HAP-1 (cell line): ENCODE measurements around the gene TRIM28.
A peak's percentile ranks its signal among the peaks of the same experiment; 100 is the strongest.

Source experiments
- DNase-seq, 2 experiments: peaks; one replicate each; pipeline ENCODE4 v3.0.0-alpha.2; 2016 to 2020; ENCODE audit warnings: low spot score in 2 of 2
- H3K27me3 ChIP-seq: fragments of 250-450 bp; sonication (Bioruptor Pico); 2 replicates; pipeline ENCODE4 v1.5.1; 2020; ENCODE audit warnings: low read depth, mild to moderate bottlenecking, moderate library complexity
- H3K36me3 ChIP-seq: fragments of 250-450 bp; sonication (Bioruptor Pico); replicated peaks from 2 replicates; pipeline ENCODE4 v1.5.1; 2020; ENCODE audit warnings: mild to moderate bottlenecking
- H3K4me1 ChIP-seq: fragments of 250-450 bp; sonication (Bioruptor Pico); 2 replicates; pipeline ENCODE4 v1.5.1; 2020; ENCODE audit warnings: mild to moderate bottlenecking
- H3K4me3 ChIP-seq: fragments of 250-450 bp; sonication (Bioruptor Pico); 2 replicates; pipeline ENCODE4 v1.5.1; 2020; ENCODE audit warnings: mild to moderate bottlenecking, moderate library complexity
- H3K9me3 ChIP-seq: fragments of 250-450 bp; sonication (Bioruptor Pico); 2 replicates; pipeline ENCODE4 v1.5.1; 2020; ENCODE audit warnings: mild to moderate bottlenecking, moderate library complexity
- in situ Hi-C: fragments of 300-500 bp; cut with MboI; formaldehyde crosslinking; loops from 3 replicates; pipeline ENCODE4 v1.14.3; 2020; ENCODE audit warnings: low sequenced_read_pairs, inconsistent platforms, mixed read lengths

Gene TRIM28

DNA sequence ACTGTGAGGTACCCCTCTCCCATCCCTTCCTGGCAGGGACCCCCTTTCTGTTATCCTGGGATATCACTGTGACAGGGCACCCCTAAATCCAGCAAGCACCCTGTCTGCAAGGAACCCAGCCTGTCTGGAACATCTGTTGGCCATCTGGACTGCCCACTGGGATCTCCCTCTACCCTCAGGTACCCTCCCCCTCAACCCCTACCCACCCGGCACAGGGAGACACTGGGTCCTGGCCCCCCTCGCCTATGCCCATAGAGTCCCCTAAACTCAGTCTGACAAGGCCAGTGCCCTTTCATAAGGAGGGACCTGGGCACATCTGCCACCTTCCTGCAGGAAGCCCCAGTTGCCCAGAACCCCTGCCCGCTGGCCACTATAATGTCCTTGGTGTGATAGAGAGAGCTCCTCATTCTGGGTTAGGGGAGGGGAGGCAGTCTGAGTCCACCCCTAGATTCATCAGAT, 29.3 kb upstream of the TRIM28 start:
- peaks cover 20% of the 10 kb centered on the region for H3K36me3 ChIP-seq
- H3K9me3 ChIP-seq: no peaks in the 10 kb centered on the region
- peaks cover 16% of the 10 kb centered on the region for H3K4me1 ChIP-seq
- in situ Hi-C loops: no loop called here
- no peak for DNase-seq
- peak overlapping the region; percentile 44 for H3K4me3 ChIP-seq
- H3K27me3 ChIP-seq: no peaks in the 10 kb centered on the region

DNA sequence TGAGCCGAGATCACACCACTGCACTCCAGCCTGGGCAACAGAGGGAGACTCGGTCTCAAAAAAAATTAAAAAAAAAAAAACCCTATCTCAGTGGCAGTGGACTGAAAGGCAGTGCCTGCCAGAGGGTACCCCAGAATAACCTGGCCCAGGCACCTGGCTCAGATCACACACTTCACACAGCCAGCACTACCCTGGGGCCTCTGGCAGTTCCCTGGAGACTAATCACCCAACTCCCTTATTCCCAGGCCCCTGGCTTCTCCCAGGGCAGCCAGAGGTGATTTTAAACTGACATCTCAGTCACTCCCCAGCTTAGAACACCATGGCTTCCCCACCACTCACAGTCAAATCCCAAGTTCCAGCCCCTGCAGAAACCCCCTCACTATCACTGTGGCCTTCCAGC, 28.6 kb upstream of the TRIM28 start:
- in situ Hi-C loops: no loop called here
- Histone ChIP-seq H3K36me3 (peaks cover 20% of the 10 kb centered on the region), H3K4me1 (peaks cover 16% of the 10 kb centered on the region), H3K27me3 (no peaks in the 10 kb centered on the region), H3K4me3 (no peak overlapping the region; the same call in 1 of the 2 replicates), H3K9me3 (no peaks in the 10 kb centered on the region)
- DNase-seq: no peak

DNA sequence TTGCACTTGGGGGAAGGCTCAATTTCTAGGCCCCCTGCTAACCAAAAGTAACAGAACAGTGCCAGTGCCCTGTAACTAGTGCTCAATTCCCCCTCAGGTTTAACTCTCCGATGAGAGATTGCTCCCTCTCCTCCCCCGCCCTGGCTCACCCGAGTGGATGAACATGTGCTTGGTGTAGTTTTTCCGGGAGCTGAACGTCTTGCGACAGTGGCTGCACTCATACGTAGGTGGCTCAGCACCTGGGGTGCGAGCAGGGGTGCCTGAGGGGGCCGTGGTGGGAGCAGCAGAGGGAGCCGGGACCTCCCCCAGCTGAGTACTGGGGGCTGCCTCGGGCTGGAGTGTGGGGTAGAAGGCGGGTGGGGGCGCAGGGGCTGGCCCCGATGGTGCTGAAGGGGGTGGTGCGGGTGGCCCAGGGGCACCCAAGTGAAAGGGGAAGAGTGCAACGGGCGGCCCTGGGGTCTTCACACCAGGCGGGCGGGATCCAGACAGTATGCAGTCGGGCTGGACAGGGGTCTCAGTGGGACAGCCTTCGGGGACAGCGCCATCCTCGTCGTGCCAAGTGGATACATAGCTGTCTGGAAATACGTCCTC, 27.5 kb upstream of the TRIM28 start:
- no peaks in the 10 kb centered on the region for H3K27me3 ChIP-seq
- in situ Hi-C loops: no loop called here
- peaks cover 20% of the 10 kb centered on the region for H3K4me1 ChIP-seq
- no peak overlapping the region for H3K4me3 ChIP-seq
- DNase-seq: no peak
- H3K9me3 ChIP-seq: no peaks in the 10 kb centered on the region
- H3K36me3 ChIP-seq: peaks cover 20% of the 10 kb centered on the region

DNA sequence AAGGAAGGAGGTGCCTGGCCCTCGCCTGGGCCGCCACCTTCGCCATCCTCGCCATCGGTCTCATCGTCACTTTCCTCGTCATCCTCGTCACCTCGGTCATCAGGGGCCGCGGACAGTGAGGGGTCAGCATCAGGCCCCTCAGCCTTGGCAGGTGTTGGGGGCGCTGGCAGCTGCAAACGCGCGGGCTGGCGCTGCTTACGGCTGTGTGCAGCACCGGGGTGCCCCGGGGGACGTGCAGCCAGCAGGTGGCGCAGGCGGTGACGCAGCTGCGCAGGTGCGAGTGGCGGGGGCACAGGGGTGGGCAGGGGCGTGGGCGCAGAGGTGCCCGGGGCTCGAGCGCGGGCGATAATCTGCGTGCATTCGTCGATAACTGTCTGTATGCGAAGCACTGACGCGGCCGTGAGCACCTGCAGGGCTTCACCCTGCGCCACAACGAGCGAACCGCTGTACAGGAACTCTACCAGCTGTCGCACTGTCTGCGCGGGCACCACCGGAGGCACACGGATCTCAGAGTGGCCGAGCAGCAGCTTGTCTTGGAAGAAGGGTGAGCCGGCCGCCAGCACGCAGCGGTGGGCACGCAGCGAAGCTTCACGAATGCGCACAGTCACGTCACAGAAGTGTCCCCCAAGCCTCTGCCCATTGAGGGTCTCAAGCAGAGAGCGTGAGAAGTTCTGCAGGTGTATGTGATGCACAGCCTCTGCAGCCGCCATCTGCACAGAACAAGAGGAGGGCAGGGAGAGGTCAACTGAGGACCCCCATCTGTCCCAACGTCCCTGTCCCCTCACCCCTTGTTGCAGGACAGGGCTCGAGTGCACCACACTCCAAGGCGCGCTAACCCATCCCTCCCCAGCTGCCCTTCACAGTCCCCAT, 26.7 kb upstream of the TRIM28 start:
- H3K36me3 ChIP-seq: peaks cover 20% of the 10 kb centered on the region
- no peak overlapping the region for H3K4me3 ChIP-seq
- in situ Hi-C loops: no loop called here

DNA sequence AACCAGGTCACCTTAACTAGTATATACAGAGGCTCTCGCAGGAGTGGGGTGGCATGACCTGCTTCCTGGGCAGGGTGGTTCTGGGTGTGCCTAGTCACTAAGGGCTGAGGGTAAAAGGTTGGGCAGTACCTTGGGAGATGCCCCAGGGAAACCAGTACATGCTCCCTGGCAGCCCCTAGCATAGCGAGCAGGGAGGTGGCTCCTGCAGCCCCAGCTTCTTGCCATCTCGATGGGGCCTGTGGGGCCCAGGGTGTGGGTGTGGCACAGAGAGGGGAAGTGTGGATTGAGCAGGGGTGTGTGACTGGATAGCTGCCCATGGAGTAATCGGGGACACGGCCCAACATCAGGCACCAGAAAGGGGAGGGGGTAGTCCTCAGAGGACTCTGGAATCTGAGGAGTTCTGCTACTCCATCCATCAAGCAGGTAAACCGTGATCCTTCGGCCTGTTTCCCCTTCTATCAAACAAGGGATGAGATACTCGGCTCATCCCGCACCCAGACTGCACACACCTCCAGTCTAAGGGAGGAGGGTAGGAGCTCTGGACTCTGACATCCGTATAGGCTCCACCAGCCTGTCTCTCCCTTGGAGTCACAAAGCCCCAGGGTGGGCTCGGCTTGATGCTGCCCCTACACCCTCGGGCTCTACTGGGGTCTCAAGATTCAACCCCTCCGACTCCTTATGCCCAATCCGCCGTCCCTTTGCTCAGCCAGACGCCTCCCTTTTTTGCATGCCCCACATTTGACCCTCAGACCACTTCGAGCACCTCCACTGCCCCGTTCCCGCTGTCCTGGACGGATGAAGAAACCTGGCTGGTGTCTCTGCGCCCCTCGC, 25.4 kb upstream of the TRIM28 start:
- Histone ChIP-seq H3K4me1 (peaks cover 19% of the 10 kb centered on the region), H3K9me3 (no peaks in the 10 kb centered on the region), H3K27me3 (no peaks in the 10 kb centered on the region), H3K4me3 (peak overlapping the region; percentile 69), H3K36me3 (peaks cover 17% of the 10 kb centered on the region)
- in situ Hi-C loops: no loop called here
- no peak for DNase-seq

More for the DNA sequence above, 26.7 kb upstream of the TRIM28 start:
- Histone ChIP-seq H3K27me3 (no peaks in the 10 kb centered on the region), H3K9me3 (no peaks in the 10 kb centered on the region), H3K4me1 (peaks cover 20% of the 10 kb centered on the region)
- no peak for DNase-seq

DNA sequence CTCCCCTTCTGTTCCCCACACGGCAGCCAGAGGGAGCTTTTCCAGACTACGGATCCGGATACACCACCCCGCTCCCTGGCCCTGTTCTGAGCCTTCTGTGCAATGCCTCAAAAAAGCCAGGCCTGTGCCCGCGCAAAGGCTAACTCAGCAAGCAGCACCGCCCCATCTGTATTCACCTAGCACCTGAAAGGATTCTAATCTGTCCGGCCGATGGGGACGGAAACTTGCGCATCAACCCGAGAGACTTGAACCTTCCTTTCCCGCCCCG, 24.8 kb upstream of the TRIM28 start:
- Histone ChIP-seq H3K27me3 (no peaks in the 10 kb centered on the region), H3K4me1 (peaks cover 16% of the 10 kb centered on the region), H3K9me3 (no peaks in the 10 kb centered on the region), H3K4me3 (peak overlapping the region; percentile 69), H3K36me3 (peaks cover 17% of the 10 kb centered on the region)
- in situ Hi-C loops: no loop called here
- DNase-seq: peak; percentile 63 to 85

DNA sequence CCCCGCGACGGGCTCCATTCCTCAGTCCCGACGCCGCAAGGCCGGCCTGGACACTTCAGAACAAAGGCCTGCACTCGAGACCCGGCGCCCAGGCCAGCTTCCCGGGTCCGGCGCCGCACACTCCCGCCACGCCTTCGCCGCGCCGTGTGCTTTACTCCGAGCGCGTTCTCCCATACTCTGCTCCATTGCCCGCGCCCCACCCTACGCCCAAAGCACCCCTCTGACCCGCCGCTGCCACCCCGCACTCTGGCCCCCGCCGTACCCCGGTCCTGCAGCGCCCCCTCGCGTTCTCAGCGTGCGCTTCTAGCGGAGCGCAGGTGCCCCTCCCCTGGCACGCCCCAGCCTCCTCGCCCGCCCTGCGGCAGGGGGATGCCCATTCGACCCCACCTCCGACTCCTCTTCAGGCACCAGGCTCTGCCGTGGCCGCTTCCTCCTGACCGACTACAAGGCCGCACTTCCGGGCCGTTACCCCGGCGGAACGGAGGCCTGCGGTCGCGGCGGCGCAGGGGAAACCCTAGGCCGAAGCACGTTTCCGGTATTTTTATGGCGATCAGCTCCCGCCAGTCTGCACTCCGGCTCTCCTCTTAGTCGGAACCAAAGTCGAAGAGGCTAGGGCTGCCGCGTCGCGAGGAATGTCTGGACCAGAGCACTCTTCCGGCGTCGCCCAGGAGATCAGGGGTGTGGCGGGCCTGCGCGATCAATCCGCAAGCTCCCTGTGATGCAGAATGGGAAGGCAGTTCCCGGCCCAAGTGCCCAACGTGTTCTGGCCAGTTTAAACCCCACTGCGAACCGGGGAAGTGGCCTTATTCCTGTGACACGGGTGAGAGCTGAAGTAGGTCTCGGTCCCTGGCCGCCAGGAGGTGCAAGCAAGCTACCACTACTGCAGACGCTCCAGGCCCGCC, 24.3 kb upstream of the TRIM28 start, which contains the start of gene ZBTB45:
Gene ZBTB45 (minus strand): TSS at position 456 of the 902 bp plus-strand sequence. CDS start 2,137 bp downstream, outside the sequence.
- peaks cover 17% of the 10 kb centered on the region for H3K36me3 ChIP-seq
- in situ Hi-C loops: no loop called here
- peak; percentile 94 to 95 for DNase-seq

DNA sequence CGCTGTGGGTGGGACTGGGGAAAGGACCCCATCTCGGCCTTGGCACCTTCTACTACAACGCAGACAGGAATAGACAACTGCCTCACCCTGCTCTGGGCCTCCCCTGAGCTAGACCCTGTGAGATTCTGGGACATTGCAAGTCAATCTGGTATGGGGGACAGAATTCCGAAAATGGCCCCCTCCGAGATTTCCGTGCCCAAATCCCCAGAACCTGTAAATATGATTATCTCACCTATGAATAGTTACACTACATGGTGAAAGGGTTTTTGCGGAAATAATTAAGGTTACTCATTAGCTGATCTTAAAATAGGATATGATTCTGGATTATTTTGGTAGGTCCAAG, 23.6 kb upstream of the TRIM28 start:
- in situ Hi-C loops: no loop called here
- H3K36me3 ChIP-seq: peaks cover 13% of the 10 kb centered on the region
- H3K27me3 ChIP-seq: no peaks in the 10 kb centered on the region
- peak overlapping the region; percentile 69 for H3K4me3 ChIP-seq
- H3K9me3 ChIP-seq: no peaks in the 10 kb centered on the region
- no peak for DNase-seq
- H3K4me1 ChIP-seq: peaks cover 11% of the 10 kb centered on the region

More for the DNA sequence above, 24.3 kb upstream of the TRIM28 start, which contains the start of gene ZBTB45:
- H3K9me3 ChIP-seq: no peaks in the 10 kb centered on the region
- peak within 1 kb of the TSS; percentile 69 for H3K4me3 ChIP-seq
- H3K4me1 ChIP-seq: peaks cover 15% of the 10 kb centered on the region
- H3K27me3 ChIP-seq: no peaks in the 10 kb centered on the region

DNA sequence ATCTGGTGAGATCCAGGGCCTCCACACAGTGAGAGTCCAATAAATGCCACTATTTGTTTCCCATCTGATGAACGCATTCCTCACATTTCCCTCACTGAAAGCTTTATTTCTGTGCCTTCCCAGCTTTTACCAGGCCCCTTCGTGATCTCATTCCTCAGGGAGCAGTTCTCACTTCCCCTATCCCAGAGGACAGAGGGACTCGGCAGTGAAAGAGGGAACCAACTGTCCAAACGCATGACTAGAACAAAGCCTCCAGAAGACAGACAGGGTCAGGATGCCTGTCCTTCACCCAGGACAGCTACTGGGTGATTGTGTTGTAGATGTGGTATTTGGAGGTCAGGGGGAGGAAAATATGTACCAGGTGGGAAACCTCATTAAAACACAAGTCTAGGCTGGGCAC, 22.2 kb upstream of the TRIM28 start:
- no peak overlapping the region for H3K4me3 ChIP-seq
- DNase-seq: no peak
- H3K9me3 ChIP-seq: no peaks in the 10 kb centered on the region
- peaks cover 4% of the 10 kb centered on the region for H3K36me3 ChIP-seq
- peaks cover 11% of the 10 kb centered on the region for H3K4me1 ChIP-seq
- in situ Hi-C loops: no loop called here
- no peaks in the 10 kb centered on the region for H3K27me3 ChIP-seq

DNA sequence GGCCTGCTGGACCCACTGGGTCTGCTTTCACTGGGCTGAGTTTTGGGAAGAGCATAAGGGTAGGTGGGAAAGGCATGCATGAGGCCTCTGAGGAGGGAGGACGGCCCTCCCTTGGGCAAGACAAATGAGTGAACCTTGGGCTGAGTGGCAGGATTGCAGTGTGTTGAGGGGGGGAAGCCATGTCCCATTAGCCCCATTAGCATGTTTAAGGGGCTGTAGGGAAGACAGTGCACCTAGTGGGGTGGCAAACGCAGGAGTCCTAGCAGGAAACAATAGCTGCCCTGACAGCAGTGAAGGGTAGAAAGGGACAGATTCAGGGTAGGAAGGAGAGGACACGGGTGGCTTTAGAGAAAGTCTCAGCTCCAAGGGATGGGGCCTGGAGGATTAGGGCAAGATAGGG, 21.2 kb upstream of the TRIM28 start:
- in situ Hi-C loops: no loop called here
- no peaks in the 10 kb centered on the region for H3K9me3 ChIP-seq
- no peaks in the 10 kb centered on the region for H3K27me3 ChIP-seq
- no peak overlapping the region for H3K4me3 ChIP-seq
- H3K4me1 ChIP-seq: peaks cover 11% of the 10 kb centered on the region
- H3K36me3 ChIP-seq: no peaks in the 10 kb centered on the region
- no peak for DNase-seq

DNA sequence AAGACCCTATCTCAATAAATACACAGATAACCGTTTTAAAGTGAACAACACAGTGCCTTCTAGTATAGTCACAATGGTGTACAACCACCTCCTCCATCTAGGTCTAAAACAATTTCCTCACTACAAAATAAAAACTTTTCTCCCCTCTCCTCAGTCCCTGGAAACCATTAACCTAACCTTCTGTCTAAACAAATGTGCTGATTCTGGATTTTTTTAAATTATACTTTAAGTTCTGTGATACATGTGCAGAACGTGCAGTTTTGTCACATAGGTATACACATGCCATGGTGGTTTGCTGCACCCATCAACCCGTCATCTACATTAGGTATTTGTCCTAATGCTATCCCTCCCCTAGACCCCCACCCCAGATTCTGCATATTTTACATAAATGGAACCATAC, 14.5 kb upstream of the TRIM28 start:
- H3K9me3 ChIP-seq: no peaks in the 10 kb centered on the region
- H3K27me3 ChIP-seq: no peaks in the 10 kb centered on the region; the same call in 1 of the 2 replicates
- no peaks in the 10 kb centered on the region for H3K36me3 ChIP-seq
- in situ Hi-C loops: no loop called here
- H3K4me1 ChIP-seq: no peaks in the 10 kb centered on the region
- no peak for DNase-seq
- H3K4me3 ChIP-seq: no peak overlapping the region

DNA sequence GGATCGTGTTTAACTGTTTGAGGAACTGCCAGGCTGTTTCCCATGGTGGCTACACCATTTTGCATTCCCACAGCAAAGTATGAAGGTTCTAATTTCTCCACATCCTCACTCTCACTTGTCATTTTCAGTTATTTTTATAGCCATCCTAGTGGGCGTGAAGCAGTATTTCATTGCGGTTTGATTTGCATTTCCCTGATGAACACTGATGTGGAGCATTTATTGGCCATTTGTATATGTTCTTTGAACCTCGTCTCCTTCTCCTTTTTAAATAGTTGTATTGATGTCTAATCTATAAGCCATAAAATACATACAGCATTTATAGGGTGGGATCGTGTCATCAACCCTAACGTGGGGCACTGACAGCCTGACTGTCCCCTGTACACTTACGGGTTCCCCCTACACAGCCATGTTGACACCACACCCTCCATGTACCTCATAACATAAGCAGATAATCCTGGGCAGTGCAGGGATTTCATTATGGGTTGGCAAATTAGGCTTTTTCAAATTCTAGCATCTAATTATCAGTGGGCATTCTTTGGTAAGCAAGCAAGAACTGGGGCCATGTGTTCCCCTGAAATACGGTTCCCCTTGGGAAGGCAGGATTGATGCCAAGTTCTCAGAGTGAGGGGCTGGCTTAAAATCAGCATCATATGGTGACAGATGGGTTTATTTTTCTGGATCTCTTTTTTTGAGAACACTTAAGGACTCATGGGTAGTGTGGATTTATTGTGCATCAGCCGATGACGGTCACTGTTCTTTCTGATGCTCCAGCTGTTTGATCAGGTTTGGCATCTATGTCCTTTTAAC, 12.6 kb upstream of the TRIM28 start:
- Histone ChIP-seq H3K4me3 (no peak overlapping the region), H3K9me3 (no peaks in the 10 kb centered on the region), H3K36me3 (no peaks in the 10 kb centered on the region), H3K27me3 (no peaks in the 10 kb centered on the region; the same call in 1 of the 2 replicates), H3K4me1 (no peaks in the 10 kb centered on the region)
- DNase-seq: no peak
- in situ Hi-C loops: no loop called here
